ENCODE measurements around the gene MGAT4A.
"Not testable (repeated sequence)": the region's sequence is repeated elsewhere in the genome, so short reads cannot be mapped to it uniquely, and the experiment has no call there.

Gene MGAT4A

GRCh38 chr2:98702858-98703620, 27.9 kb downstream of the MGAT4A start:
- no peak for DNase-seq (ENCODE audit: low spot score)

- DNase-seq (ENCODE audit: low spot score), result no peak
These were observed 28.7 kb downstream of the MGAT4A start for GRCh38 chr2:98702127-98702802.

GRCh38 chr2:98701230-98701629, 29.7 kb downstream of the MGAT4A start:
- no peak for DNase-seq (ENCODE audit: low spot score)

GRCh38 chr2:98698896-98699295, 32.0 kb downstream of the MGAT4A start:
- no peak for DNase-seq (ENCODE audit: low spot score)

- DNase-seq (ENCODE audit: low spot score), result no peak
These were observed 33.1 kb downstream of the MGAT4A start for GRCh38 chr2:98697651-98698337.

GRCh38 chr2:98696200-98696599, 34.7 kb downstream of the MGAT4A start:
- no peak for DNase-seq (ENCODE audit: low spot score)

- no peak for DNase-seq (ENCODE audit: low spot score)
These were observed 35.7 kb downstream of the MGAT4A start for GRCh38 chr2:98695255-98695654.

- DNase-seq (ENCODE audit: low spot score), result no peak
These were observed 37.5 kb downstream of the MGAT4A start for GRCh38 chr2:98693477-98693876.

GRCh38 chr2:98692090-98693054, 38.6 kb downstream of the MGAT4A start:
- DNase-seq (ENCODE audit: low spot score), result no peak

GRCh38 chr2:98691303-98691702, 39.6 kb downstream of the MGAT4A start:
- DNase-seq (ENCODE audit: low spot score), result no peak

GRCh38 chr2:98685930-98686887, 44.7 kb downstream of the MGAT4A start:
- no peak for DNase-seq (ENCODE audit: low spot score)

- DNase-seq (ENCODE audit: low spot score), result no peak
These were observed 47.2 kb downstream of the MGAT4A start for GRCh38 chr2:98683728-98684127.

- DNase-seq (ENCODE audit: low spot score), result no peak
These were observed 54.2 kb downstream of the MGAT4A start for GRCh38 chr2:98676742-98677141.

GRCh38 chr2:98674233-98674964, 56.5 kb downstream of the MGAT4A start:
- DNase-seq (ENCODE audit: low spot score), result no peak

GRCh38 chr2:98669675-98670074, 61.3 kb downstream of the MGAT4A start:
- no peak for DNase-seq (ENCODE audit: low spot score)

GRCh38 chr2:98665677-98666076, 65.3 kb downstream of the MGAT4A start:
- no peak for DNase-seq (ENCODE audit: low spot score)

GRCh38 chr2:98664323-98664722, 66.6 kb downstream of the MGAT4A start:
- DNase-seq (ENCODE audit: low spot score), result no peak

GRCh38 chr2:98663511-98664090, 67.3 kb downstream of the MGAT4A start:
- no peak for DNase-seq (ENCODE audit: low spot score)

GRCh38 chr2:98659491-98659840, 71.5 kb downstream of the MGAT4A start:
- DNase-seq (ENCODE audit: low spot score), result not testable (repeated sequence)

Measured in NAMALWA (cell line).